HG03520 (cell line): ENCODE results near the gene SLC4A7.

Experiments
- ATAC-seq: cut with Tn5 transposase; IDR thresholded peaks from one replicate; pipeline ENCODE4 v1.9.1; 2021; ENCODE audit warnings: mild to moderate bottlenecking, moderate library complexity; ENCODE audit not compliant: unreplicated experiment

SLC4A7 gene

GRCh38 chr3:27326629-27327545, 157.3 kb downstream of the SLC4A7 start:
- ATAC-seq, result no peak

DNA sequence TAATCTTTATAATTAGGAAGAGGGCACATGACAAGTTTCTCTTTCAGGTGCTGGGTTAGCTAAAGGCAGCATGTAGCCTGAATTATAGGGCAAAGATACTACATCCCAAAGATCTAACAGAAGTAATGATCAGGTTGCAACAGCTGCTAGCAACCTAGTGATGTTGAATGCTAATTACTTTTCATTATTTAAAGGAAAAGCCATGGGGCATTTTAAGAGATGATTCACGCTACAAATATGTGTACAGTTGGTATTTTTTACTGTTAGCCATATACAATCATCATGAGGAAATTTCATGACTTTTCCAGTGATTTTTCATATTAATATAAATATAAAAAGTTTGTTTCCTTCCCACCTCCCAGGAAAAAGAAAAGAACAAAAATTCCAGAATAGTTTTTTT, 158.0 kb downstream of the SLC4A7 start:
- no peak for ATAC-seq

GRCh38 chr3:27325419-27325818, 158.8 kb downstream of the SLC4A7 start:
- no peak for ATAC-seq

DNA sequence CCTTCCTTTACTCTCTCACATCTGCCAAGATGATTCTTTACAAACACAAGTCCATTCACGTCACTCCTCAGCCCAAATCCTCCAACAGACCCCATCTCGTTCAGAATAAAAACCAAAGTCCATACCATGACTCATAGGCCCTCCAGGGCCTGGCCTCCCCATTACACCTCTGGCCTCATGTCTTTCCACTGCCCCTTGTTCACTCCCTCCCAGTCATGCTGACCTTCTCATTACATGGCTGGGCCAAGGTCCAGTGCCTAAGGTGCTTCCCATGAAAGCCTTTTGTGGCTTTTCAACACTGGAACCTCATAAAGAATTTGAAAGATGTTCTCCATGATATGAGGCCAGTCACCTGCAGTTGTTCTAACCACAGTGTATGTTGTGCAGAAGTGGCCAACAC, 159.5 kb downstream of the SLC4A7 start:
- no peak for ATAC-seq

DNA sequence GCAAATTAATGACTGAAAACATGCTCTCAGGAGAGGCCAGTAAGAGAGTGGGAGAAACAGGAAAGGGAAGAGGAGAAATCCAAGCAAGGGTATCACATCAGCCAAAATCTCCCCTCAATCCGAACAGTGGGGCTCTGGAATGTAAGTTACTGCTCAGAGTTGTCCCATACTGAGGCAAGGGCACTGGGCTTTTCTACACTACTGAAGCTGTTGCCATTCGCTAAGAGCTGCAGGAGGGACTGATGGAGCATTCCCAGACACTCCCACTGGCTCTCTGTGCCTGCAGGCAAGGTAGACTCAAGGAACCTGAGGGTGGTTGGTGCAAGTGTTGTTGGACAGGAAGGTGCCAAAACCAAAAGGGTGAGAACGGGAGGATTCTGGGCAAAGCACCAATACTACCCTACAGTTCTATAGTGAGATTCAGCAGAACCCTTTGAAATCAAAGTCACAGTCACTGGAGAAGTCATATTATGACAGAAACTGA, 161.1 kb downstream of the SLC4A7 start:
- ATAC-seq, result no peak
